ENCODE measurements around the gene HEBP1.
A peak's percentile ranks its signal among the peaks of the same experiment; 100 is the strongest.

The HEBP1 gene

DNA sequence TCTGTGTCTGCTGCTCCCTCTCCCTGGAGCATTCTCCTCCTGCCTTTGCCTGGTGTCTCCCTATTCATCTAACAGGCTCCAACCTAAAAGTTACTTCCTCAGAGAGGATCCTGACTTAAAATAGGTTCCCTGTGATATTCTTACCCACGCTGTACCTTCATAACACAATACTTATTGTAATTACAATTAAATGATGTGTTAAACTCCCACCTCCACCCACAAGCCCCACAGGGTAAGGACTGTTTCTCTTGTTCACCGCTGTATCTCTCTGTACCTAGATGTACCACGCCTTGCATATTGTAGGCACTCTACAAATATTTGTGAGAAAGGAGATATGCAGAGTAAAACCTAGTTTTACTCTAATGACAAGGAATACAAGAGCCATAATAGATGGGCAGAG lies 5.0 kb downstream of the HEBP1 start:
- H3K27ac ChIP-seq: no peak overlapping the region

DNA sequence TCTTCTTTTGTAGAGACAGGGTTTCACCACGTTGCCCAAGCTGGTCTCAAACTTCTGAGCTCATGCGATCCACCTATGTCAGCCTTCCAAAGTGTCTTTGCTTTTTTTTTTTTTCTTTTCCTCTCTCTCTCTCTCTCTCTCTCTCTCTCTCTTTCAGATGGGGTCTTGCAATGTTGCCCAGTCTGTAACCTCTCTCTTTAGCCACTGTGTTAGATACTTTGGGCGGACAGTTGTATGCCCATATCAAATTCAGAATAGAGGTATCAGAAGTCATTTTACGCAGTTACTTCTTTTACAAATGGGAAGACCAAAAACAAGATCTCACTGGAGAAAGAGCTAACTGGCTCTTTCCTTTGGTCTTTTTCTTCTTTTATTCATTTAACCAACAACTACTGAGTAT lies 6.7 kb downstream of the HEBP1 start:
- H3K4me3 ChIP-seq: no peak overlapping the region
- peak overlapping the region in 12 of 21 experiments; percentile 21 to 79 (median 56) for H3K27ac ChIP-seq

More for the DNA sequence above, 5.0 kb downstream of the HEBP1 start:
- H3K4me3 ChIP-seq: no peak overlapping the region

DNA sequence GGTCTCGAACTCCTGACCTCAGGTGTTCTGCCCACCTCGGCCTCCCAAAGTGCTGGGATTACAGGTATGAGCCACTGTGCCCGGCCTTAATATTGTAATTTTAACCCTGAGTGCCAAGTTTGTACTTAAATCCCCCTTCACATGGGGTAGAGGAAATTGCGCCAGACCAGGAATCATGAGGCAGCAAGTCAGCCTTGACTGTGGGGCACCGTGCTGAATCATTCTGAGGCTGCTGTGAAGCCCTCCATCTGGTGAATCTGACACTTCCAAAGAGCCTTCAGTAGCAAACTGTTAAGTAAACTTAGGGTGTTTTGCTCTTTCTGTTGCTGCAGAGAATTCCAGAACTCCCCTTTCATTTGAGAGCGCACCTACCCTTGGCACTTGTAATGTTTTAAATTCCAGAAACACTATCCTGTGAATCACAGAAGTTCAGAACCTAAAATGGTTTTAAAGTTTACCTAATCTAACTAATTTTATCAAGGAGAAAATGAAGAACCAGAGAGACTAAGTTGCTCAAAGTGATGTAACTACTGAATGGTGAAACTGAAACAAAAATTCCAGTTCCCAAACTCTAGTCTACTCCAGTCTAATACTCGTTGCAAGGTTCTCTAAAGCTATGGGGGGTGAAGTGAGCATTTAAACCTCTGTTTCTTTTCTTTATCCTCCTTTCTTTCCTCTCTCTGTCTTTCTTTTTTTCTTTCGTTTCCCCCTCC lies 7.5 kb downstream of the HEBP1 start:
- Histone ChIP-seq H3K27ac (peak overlapping the region in 17 of 21 experiments; percentile 11 to 79 (median 51)), H3K4me3 (no peak overlapping the region)

DNA sequence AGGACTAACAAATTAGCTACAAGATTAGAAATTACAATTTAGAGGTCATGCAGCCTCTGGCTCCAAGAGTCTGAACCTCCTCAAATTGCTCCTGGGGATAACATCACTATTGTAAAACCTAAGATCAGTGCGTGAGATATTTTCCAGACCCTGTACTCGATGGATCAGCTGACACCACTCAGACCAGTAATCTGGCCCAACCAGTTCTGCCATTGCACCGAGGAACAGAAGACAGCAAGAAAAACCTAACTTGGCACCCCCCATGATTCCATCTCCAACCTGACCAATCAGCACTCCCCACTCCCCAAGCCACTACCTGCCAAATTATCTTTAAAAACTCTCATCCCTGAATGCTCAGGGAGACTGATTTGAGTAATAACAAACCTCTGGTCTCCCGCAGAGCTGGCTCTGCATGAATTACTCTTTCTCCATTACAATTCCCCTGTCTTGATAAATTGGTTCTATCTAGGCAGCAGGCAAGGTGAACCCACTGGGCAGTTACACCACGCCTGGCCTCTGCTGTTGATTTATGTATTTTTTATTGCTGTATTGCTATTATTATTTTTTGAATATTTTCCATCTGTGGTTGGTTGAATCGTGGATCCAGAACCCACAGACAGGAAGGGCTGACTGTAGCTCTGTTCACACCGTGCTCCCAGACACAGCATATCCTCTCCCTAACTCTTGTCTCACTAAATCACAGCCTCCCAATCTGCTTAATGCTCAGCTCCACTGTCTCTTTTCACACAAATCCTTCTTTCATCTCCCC lies 9.2 kb downstream of the HEBP1 start:
- Histone ChIP-seq H3K27ac (peak overlapping the region in 3 of 21 experiments; percentile 9 to 68 (median 11)), H3K4me3 (no peak overlapping the region)

DNA sequence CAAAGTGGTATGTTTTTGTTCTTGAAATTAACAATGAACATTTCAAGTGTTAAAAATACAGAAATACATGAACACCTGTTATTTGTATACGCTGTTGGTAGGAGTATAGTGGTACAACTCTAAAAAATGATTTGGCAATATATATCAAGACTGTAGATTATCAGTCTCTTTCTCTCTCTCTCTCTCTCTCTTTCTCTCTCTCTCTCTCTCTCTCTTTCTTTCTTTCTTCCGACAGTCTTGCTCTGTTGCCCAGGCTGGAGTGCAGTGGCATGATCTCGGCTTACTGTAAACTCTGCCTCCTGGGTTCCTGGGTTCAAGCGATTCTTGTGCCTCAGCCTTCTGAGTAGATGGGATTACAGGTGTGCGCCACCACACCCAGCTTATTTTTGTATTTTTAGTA lies 12.6 kb downstream of the HEBP1 start:
- H3K27ac ChIP-seq: no peak overlapping the region
- no peak overlapping the region for H3K4me3 ChIP-seq

DNA sequence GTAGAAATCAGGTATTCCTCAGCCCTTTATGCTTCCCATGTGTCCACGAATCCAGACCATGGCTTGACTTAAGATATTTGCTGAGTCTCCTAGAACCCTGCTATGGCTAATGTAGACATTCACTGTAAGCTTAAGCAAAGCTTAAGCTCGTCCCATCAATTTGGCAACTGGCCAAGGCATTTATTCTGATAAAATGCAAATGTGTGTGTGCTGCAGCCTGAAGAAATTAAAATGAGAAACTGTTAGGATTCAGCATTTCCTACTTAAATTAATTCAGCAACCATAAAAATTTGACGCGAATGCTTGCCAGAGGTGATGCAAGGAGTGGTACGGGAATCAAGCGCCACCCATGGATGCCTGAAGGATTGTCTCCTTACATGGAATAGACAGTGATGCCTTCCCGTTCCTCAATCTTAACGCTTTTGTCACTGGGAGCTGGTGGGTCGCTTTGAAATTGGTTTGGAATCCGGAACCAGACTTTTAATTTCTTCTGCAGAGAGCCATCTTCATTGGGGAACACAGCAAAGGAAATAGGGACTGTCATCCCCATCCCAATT lies 13.2 kb downstream of the HEBP1 start:
- no peak overlapping the region for H3K27ac ChIP-seq

DNA sequence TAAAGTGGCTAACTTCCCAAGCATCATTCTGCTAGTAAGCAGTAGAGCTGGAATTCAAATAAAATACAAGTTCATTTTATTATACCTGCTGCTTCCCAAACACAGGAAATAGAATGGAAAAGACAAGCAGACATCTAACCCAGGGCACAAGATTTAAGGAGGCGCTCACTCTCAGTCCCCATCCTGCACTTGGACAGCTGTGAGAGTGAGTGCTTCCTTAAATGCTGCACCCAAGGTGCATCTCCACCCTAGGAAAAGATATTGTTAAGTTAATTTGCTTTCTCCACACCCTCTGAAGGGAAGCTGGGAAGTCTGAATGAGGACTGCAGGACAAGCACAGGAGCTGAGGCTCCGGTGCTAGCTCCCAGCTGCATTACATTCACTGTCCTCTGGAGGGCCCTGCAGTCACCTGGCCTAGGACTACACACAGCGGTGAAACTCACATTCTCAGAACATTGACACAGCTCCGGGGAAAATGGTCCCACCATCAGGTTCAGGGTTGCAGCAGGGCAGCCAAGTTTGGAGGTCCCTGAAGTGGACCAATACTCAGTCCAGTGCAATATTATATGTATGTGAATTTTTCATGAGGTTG lies 14.2 kb downstream of the HEBP1 start:
- Histone ChIP-seq H3K4me3 (no peak overlapping the region), H3K27ac (no peak overlapping the region)

More for the DNA sequence above, 13.2 kb downstream of the HEBP1 start:
- no peak overlapping the region for H3K4me3 ChIP-seq

DNA sequence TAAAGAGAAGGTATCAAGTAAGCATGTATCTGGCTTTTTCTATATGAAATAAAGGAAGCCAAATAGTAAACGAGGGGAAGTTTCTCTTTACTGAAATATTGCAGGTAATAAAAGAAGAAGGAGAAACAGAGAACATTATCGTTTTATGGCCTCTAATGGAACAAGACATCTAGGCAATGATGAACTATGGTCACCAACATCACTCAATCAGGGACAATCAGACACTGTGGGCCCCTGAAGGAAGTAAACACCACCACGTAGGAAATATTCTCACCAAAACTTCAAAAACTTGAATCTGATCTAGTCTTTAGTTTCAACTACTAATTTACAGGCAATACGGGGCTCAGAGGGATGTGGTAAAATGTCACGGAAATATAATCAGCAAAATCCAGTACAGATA lies 15.9 kb downstream of the HEBP1 start:
- Histone ChIP-seq H3K4me3 (no peak overlapping the region), H3K27ac (no peak overlapping the region)

DNA sequence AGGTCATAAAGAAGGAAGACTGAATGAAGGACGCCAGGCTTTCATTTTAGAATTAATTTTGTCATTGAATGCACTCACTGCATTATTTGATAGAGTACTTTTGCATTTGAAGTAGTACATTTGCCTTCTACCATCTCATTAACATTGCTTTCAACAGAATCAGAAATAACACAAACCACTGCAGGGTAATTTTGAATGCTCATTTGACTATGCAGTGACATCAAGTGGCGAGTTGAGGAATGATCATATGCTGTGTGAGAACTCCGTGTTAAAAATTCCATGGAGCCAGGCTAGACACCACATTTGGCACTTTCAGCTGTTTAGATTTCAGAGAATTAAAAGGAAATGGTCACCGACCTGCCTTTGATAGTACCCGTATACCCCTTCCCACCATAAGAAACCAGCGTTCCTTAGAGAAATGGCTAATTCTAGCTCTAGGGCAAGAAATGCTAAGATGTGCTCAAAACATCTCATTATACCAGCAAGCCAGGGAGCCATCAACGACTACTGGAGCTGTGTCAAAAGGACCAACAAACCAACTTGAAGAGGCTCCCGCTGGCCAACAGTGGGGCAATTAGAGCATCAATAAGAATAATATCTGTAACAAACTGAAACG lies 16.5 kb downstream of the HEBP1 start:
- H3K4me3 ChIP-seq: no peak overlapping the region
- H3K27ac ChIP-seq: no peak overlapping the region

DNA sequence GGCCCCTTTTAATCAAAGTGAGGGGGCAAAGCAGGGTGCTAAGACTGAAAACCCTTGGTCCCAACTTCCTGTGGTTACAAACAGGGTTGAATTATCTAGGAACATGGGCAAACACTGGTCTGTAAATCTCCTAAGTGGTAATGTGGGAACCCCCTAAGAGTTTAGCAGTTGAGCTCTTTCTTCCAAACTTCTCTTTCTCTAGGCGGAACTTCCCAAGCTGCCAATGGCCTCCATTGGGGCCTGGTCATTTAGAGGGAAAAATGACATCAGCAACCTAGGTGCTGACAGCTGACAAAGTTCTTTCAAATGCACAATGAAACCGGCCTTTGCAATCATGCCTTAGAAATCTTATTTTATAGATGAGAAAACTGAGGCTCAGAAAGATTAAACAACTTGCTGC lies 17.7 kb downstream of the HEBP1 start:
- Histone ChIP-seq H3K4me3 (no peak overlapping the region), H3K27ac (no peak overlapping the region)

DNA sequence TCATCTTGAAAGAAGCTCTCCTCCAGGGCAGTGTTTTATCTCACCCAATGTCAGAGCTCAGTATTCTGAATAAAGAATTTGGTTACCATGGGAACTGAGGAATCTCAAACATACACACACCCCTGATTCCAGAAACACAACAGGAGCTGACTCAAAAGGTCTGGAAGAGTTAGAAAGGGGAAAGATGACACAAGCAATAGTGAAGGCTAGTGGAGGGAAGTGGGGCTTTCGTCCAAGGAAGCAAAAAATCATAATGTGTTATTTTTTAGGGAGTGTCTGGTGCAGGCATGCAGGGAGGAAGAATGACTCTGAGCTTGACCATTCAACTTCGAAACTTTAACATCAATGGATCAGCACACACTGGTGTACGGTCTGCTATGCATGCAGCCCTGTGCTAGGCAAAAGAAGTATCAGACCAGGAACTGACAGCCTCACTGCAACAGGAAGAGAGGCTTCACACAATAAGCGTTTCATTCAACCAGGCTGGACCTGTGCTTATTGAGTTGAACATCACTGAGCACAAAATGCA lies 20.3 kb downstream of the HEBP1 start:
- peak overlapping the region in 7 of 21 experiments; percentile 3 to 74 (median 30) for H3K27ac ChIP-seq
- H3K4me3 ChIP-seq: no peak overlapping the region

DNA sequence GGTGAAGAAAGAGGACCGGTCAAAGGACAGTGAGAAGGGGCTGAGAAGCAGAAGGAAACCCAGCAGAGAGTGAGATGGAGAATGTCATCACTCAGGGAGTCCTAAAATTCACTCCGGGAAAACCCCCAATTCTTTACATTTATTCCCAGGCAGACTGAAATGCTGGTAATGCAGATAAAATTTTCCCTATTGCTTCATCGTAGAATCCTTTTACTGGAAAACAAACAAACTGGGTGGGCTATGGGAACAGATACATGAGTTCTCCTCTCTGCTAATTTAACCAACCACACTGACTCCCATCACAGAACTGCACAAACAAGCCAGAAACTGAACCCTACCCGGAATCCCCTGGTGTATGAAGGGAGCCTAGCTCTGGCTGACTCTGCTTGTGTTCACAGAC lies 20.9 kb downstream of the HEBP1 start:
- H3K4me3 ChIP-seq: no peak overlapping the region
- peak overlapping the region in 9 of 21 experiments; percentile 3 to 74 (median 54) for H3K27ac ChIP-seq

DNA sequence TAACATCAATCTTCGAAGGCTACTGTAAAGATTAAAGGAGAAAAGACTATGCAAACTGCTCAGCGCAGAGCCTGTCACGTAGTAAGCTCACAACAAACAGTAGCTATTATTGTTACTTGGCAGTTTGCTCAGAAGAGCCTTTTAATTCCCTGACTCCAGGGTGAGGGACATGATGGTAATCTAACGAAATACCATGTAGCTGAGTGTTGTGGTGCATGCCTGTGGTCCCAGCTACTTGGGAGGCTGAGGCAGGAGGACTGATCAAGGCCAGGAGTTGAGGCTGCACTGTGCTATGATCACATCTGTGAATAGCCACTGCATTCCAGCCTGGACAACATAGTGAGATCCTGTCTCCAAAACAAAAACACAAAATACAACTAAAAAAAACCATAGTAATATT lies 22.8 kb downstream of the HEBP1 start:
- H3K27ac ChIP-seq: peak overlapping the region in 10 of 21 experiments; percentile 6 to 77 (median 46)
- H3K4me3 ChIP-seq: no peak overlapping the region

DNA sequence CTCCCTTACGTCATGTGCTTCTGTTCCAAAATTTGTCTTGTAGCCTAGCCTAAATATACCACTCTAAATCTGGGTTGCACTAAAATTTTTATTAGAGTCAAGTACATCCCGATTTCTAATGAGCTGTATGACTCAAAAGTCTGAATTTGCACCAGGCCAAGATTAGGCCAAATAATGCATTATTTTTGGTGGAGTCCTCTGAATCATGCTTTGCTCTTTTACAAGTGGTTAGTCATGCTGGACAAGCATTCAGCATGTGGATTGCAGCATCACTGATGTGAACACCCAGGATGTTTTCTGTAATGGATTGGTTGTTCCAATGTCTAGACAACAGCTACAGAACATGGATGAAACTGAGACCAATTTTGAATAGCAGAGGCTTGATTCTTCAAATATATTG lies 23.7 kb downstream of the HEBP1 start:
- Histone ChIP-seq H3K27ac (peak overlapping the region in 14 of 21 experiments; percentile 6 to 78 (median 46)), H3K4me3 (no peak overlapping the region)

DNA sequence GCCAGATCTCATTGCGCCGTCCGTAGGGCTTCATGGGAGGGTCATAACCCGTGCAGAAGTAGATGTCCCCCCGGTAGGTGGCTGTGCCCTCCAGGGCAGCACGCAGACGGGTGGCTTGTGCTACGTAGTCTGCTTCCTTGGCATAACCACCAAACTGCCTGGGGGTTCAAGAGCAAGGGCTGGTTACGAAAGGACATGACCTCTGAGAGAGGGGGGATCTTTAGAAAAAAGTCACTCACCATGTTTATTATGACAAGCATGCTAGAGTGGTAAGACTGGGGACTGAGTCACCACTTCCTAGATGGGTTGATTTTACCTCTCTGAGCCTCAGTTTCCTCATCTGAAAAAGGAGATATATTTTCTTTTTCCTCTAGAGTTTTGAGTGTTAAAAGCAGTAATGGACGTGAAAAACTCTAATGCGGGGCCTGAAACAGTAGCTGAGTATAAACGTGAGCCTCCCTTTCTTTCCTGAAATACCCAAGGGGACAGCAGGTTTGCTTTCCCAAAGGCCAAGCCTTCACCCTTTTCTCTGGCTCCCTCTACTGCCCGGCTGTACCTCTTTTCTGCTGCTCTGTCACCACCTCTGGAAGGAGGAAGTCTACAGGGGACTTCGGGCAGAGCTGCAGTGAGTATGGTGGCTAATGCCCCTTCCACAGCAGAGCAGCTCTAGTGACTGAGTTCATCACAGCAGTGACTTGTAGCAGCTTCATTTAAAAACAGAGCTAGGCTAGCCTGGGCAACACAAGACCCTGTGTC lies 24.6 kb downstream of the HEBP1 start:
- Histone ChIP-seq H3K4me3 (no peak overlapping the region), H3K27ac (peak overlapping the region in 15 of 21 experiments; percentile 9 to 78 (median 54))

DNA sequence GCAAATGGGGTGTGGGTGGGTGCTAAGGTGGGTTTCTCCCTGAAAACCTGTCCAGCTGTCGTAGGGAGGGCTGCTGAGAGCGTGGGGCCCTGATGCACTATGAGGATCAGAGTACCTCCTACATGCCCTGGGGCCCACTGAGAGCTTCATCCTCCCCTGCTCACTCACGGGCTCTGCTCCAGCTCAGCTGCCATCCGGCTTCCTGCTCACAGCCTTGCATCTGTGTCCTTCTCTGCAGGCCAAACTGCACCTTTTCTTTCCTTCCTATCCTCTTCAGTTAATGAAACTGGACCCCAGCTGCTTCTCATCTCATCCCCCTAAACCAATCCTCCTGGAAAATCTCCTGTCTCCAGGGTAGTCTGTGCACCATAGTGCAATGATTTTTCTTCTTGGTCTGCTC lies 25.9 kb downstream of the HEBP1 start:
- H3K27ac ChIP-seq: no peak overlapping the region
- H3K4me3 ChIP-seq: no peak overlapping the region

DNA sequence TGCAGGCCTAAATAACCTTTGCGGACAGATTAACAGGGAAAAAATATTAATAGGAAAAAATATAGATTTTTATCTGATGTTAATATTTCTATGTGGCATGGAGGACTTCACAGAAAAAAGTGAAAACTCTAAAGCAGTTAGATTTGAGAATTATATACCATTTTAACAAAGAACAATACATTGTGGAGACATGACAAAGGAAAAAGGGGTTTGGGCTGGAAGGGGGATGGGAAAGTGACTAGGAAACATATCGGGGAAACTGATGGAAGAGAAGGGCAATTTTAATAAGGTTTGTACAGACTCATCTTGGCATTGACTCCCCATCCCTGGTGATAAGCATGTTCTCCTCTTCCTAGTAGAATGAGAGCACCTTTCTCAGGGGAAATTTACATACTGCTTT lies 27.0 kb downstream of the HEBP1 start:
- H3K27ac ChIP-seq: no peak overlapping the region
- no peak overlapping the region for H3K4me3 ChIP-seq

DNA sequence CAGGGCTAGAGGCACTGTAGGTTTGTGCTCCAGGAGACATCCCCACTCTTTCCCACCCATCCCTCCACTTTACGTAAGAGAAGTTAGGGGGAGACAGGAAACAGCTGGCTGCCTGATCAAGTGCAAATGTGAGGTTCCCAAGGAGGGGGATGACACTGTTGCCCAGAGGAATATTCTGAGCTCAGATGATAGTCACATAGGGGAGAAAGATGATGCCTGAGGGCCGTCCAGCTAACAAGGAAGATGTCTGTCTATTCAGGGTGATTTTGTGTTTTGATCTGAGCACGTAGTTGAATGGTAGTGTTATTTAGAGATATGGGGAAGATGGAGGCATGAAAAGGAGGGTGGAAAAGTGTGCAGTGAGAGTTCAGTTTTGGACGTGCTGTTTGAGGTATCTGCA lies 34.2 kb downstream of the HEBP1 start:
- H3K27ac ChIP-seq: no peak overlapping the region

DNA sequence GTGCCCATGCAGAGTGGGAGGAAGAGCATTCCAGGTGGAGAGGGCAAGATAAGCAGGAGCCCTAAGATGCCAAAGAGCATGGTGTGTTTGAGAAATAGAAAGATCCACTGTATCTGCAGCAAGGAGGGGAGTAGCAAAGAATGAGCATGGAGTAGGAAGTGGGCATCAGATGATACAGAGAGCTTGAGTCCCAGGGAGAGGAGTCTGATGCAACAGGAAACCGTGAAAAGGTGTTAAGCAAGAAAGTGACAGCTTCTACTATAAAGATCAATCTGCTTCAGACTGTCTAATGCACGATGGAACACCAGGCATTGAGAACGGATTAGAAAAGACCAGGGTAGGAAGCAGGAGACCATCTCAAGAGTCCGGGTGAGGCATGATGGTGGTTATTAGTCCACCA lies 35.8 kb downstream of the HEBP1 start:
- Histone ChIP-seq H3K27ac (no peak overlapping the region), H3K4me3 (no peak overlapping the region)

More for the DNA sequence above, 34.2 kb downstream of the HEBP1 start:
- H3K4me3 ChIP-seq: no peak overlapping the region
